ENCODE measurements around the gene RSU1.

- TF ChIP-seq CTCF (IDR thresholded peaks at IDR 0.05; ENCODE audit: borderline replicate concordance, extremely low read depth, low read length, poor library complexity, severe bottlenecking) (no peak), EZH2 (IDR thresholded peaks at IDR 0.05; ENCODE audit: borderline replicate concordance, low read depth, low read length, severe bottlenecking) (no peak)
Observed at GRCh38 chr10:16599662-16600061, 217.6 kb downstream of the RSU1 start.
